Breast epithelium (tissue), 3 donors: ENCODE results near the gene RNF126.

ENCODE experiments used
- CTCF ChIP-seq, 3 donors: fragments of 450-650 bp; IDR thresholded peaks; one replicate each; pipeline ENCODE4 v1.5.1; 2016 to 2017; ENCODE audit warnings: antibody characterized with exemption in 3 of 3, mild to moderate bottlenecking in 3 of 3, moderate library complexity in 3 of 3
- POLR2A ChIP-seq: fragments of 450-650 bp; IDR thresholded peaks from one replicate; pipeline ENCODE4 v1.6.1; 2016; ENCODE audit warnings: antibody characterized with exemption, mild to moderate bottlenecking, moderate library complexity
- POLR2AphosphoS5 ChIP-seq, 3 donors: sonication (generic); formaldehyde crosslinking; IDR thresholded peaks; one replicate each; pipeline ENCODE4 v1.6.1; 2017; ENCODE audit warnings: antibody characterized with exemption in 3 of 3

GRCh38 chr19:690203-690602 lies 27.2 kb upstream of the RNF126 start:
- TF ChIP-seq POLR2AphosphoS5 (IDR thresholded peaks at IDR 0.05), result no peak
- TF ChIP-seq CTCF (IDR thresholded peaks at IDR 0.05), result no peak
- no peak for TF ChIP-seq POLR2A
